ENCODE measurements around the gene KRT13.

DNA sequence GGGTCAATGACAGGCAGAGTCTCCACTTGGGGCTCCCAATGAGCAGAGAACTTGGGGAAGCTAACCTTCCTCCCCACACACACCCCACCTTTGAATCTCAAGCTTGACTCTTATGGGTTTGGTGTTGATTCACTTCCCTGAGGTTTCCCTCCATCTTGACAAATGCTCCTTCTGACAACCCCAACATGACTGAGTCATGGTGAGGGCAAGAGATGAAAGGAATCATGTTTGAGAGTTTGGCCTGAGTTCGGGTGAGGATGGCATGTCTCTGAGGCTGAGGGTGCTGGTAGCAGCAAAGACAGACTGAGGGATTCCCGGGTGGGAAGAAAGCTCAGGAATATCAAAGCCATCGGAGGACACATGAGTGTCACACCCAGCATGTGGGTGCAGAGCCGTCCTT is 47.8 kb upstream of the KRT13 start:
- TF ChIP-seq, protein P1, sequence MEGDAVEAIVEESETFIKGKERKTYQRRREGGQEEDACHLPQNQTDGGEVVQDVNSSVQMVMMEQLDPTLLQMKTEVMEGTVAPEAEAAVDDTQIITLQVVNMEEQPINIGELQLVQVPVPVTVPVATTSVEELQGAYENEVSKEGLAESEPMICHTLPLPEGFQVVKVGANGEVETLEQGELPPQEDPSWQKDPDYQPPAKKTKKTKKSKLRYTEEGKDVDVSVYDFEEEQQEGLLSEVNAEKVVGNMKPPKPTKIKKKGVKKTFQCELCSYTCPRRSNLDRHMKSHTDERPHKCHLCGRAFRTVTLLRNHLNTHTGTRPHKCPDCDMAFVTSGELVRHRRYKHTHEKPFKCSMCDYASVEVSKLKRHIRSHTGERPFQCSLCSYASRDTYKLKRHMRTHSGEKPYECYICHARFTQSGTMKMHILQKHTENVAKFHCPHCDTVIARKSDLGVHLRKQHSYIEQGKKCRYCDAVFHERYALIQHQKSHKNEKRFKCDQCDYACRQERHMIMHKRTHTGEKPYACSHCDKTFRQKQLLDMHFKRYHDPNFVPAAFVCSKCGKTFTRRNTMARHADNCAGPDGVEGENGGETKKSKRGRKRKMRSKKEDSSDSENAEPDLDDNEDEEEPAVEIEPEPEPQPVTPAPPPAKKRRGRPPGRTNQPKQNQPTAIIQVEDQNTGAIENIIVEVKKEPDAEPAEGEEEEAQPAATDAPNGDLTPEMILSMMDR (IDR thresholded peaks at IDR 0.05), result no peak
- TF ChIP-seq POLR2A (IDR thresholded peaks at IDR 0.05), result no peak
- no peak for TF ChIP-seq EP300 (IDR thresholded peaks at IDR 0.05)
- no peak for TF ChIP-seq POLR2AphosphoS5 (IDR thresholded peaks at IDR 0.05)

Data from gastroesophageal sphincter (tissue), 3 donors.